A549 (cell line): ENCODE results near the gene CGREF1.

Experiments
- CHD2 ChIP-seq: fragments of 150-350 bp; IDR thresholded peaks from 2 replicates; pipeline ENCODE4 v1.6.1; 2014; ENCODE audit warnings: low read length; ENCODE audit not compliant: partially characterized antibody
- FOXS1 ChIP-seq: fragments of 250-450 bp; sonication (Bioruptor Pico); IDR thresholded peaks from 2 replicates; pipeline ENCODE4 v1.5.0; 2020; ENCODE audit warnings: mild to moderate bottlenecking, moderate library complexity
- REST ChIP-seq: fragments of 200-600 bp; sonication (generic); IDR thresholded peaks from 2 replicates; pipeline ENCODE4 v1.6.1; 2016; ENCODE audit warnings: antibody characterized with exemption, mild to moderate bottlenecking, moderate library complexity
- RFX5 ChIP-seq: fragments of 450-650 bp; IDR thresholded peaks from 2 replicates; pipeline ENCODE4 v1.7.1; 2014; ENCODE audit warnings: antibody characterized with exemption, mild to moderate bottlenecking, moderate library complexity
- RNF2 ChIP-seq: fragments of 200-600 bp; sonication (generic); IDR thresholded peaks from 2 replicates; pipeline ENCODE4 v1.6.1; 2016; ENCODE audit warnings: low read depth, mild to moderate bottlenecking, antibody characterized with exemption, moderate library complexity, borderline replicate concordance
- SREBF2 ChIP-seq: fragments of 450-650 bp; IDR thresholded peaks from 2 replicates; pipeline ENCODE4 v1.6.1; 2014; ENCODE audit warnings: mild to moderate bottlenecking, moderate library complexity
- ZSCAN20 ChIP-seq: fragments of 250-450 bp; sonication (Bioruptor Pico); IDR thresholded peaks from 2 replicates; pipeline ENCODE4 v1.8.0; 2022; ENCODE audit warnings: mild to moderate bottlenecking, moderate library complexity
- TF ChIP-seq, protein P1 (sequence below): fragments of >200 bp; sonication (Bioruptor Twin); formaldehyde crosslinking; IDR thresholded peaks from 3 replicates; pipeline ENCODE4 v1.5.1; 2016

DNA sequence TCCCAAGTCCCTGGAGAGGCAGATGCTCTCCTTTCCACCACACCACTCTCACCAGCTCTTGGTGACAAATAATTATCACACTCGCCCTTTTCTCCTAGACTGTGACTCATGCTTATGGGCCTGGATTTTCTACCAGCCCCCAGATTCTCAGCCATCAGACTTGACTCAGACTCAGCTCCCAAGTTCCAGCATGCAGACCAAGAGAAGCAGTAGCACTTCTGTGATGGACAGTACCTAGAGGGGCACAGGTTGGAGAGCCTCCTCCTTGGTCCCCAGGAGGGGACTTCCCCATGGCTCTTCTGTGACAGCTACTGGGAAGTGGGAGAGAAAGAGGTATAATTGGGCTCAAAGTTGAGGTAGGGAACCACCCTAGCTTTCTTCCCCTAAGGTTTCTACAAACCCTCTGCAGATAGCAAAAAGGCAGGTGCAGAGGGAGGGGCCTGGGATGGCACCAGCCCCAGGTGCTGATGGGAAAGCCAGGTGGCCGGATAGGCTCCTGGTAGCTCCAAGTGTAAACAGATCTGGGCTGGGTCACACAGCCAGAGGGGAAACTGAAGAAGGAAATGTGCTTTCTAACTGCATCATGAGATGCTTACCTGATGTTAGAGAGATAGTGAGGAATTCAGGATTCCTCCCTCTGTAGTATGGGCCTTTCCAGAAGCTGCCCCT is 34.0 kb upstream of the CGREF1 start:
- TF ChIP-seq ZSCAN20 (CRISPR knock-in tag) (no peak), RNF2 (no peak), CHD2 (no peak), REST (no peak), RFX5 (no peak), SREBF2 (no peak), FOXS1 (CRISPR knock-in tag) (no peak)
- TF ChIP-seq, protein P1, sequence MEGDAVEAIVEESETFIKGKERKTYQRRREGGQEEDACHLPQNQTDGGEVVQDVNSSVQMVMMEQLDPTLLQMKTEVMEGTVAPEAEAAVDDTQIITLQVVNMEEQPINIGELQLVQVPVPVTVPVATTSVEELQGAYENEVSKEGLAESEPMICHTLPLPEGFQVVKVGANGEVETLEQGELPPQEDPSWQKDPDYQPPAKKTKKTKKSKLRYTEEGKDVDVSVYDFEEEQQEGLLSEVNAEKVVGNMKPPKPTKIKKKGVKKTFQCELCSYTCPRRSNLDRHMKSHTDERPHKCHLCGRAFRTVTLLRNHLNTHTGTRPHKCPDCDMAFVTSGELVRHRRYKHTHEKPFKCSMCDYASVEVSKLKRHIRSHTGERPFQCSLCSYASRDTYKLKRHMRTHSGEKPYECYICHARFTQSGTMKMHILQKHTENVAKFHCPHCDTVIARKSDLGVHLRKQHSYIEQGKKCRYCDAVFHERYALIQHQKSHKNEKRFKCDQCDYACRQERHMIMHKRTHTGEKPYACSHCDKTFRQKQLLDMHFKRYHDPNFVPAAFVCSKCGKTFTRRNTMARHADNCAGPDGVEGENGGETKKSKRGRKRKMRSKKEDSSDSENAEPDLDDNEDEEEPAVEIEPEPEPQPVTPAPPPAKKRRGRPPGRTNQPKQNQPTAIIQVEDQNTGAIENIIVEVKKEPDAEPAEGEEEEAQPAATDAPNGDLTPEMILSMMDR: no peak
